ENCODE measurements around the gene NUDT4. TPM values are rescaled to one million over a fixed set of nuclear protein-coding genes. Genes with fewer than 3 reads are reported as not detected.

Gene NUDT4
- total RNA-seq, 1 donor from 2014 or later: 77.5 TPM

Other genes starting within 250 kb of the NUDT4 start
- gene UBE2N, start 64.0 kb downstream of the NUDT4 start, total RNA-seq: 118 and 131 TPM in 2 replicates
- 58.3 and 63.3 TPM in 2 replicates for gene MRPL42, start 89.6 kb downstream of the NUDT4 start, total RNA-seq
- 60.9 and 64.4 TPM in 2 replicates for gene SOCS2, start 194.8 kb downstream of the NUDT4 start, total RNA-seq

All from dermis microvascular lymphatic vessel endothelial cell (primary cell).